A172 (cell line): ENCODE results near the gene ABR. TPM values are rescaled to one million over a fixed set of nuclear protein-coding genes. Genes with fewer than 3 reads are reported as not detected.
"Not testable (repeated sequence)": the region's sequence is repeated elsewhere in the genome, so short reads cannot be mapped to it uniquely, and the experiment has no call there.

Source experiments
- DNase-seq: peaks from one replicate; pipeline ENCODE4 v3.0.0-alpha.2; 2015; ENCODE audit warnings: low spot score
- total RNA-seq: library from RNA; depleted of rRNA; stranded (reverse); fragments of >200 nt; shearing (Covaris generic); gene quantifications from 2 replicates; pipeline ENCODE4 v1.2.3, GENCODE V29; 2014

The ABR gene
- total RNA-seq, 1 experiment from 2014 or later, result 66.9 TPM

DNA sequence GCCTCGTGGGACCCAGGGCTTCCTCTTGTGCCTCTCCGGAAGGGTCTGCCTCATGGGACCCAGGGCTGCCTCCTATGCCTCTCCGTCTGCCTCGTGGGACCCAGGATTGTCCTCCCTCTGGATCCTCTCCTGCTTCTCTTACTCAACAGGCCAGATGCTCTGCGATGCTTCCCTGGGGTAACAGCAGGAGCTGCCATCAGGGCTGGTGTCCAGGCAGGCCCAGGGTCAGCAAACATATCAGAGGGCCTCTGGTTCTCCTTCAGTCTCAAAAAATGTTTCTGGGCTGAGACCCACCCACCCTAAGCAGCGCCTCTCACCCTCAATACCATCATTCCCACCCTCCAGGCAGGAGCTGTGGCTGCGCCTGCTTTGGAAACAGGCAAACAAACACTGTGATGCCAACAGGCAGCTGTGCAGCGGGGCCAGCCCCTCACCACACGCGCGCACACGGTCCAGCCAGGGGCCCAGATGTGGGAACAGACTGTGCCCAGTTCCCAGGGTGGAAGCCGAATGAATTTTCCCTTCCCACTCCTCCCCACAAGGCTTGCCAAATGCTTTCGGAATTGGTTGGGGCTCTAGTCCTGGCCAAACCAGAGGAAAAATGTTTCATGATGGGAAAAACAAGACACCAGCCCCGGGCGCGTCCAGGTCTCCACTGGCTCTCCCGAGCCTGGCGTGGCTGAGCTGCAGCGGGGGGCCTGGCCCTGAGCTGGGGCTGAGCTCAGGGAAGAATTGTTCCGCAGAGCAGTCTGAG is 171.6 kb downstream of the ABR start:
- no peak for DNase-seq

- DNase-seq, result no peak
Observed at GRCh38 chr17:1007310-1008007, 172.3 kb downstream of the ABR start.

GRCh38 chr17:1006054-1006453 is 173.7 kb downstream of the ABR start:
- DNase-seq, result no peak

- no peak for DNase-seq
Observed at GRCh38 chr17:1005361-1005946, 174.3 kb downstream of the ABR start.

GRCh38 chr17:1004769-1005295 is 174.9 kb downstream of the ABR start:
- DNase-seq, result no peak

DNA sequence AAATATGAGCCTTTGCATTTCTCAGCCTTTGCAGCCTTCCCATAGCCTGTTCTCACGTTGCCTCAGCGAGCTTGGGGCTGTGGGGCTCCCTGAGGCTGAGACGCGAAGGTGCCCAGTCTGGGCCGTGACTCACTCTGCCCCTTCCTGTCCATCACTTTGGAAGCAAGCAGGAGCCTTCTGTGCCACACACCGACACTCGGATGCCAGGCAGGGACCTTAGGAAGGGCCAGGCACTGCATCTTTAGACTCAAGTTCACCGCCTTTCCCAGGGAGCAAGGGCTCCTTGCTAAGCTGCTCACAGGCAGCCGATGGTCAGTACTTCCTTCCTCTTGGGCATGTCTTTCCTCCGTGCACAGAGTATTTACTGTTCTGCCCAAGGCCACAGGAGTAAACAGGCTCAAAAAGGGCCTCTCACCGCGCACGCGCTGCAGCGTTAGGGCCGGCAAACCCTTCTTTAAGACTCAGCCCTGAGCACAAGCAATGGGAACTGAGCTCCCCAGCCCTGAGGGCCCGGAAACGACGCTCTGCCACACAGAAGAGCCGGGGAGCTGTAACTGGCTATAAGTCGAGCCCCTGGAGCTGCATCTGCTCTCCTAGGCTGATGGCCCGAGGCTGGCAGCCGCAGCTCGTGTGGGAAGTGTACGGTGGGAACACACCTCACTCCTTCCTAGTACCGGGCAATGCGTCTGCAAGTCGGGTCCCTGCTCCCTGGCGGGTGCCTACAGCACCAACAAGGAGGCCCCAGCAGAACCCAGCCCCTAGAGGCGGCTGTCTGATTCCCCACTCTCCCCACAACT is 175.6 kb downstream of the ABR start:
- DNase-seq, result no peak

- no peak for DNase-seq
Observed at GRCh38 chr17:1003633-1003971, 176.2 kb downstream of the ABR start.

DNA sequence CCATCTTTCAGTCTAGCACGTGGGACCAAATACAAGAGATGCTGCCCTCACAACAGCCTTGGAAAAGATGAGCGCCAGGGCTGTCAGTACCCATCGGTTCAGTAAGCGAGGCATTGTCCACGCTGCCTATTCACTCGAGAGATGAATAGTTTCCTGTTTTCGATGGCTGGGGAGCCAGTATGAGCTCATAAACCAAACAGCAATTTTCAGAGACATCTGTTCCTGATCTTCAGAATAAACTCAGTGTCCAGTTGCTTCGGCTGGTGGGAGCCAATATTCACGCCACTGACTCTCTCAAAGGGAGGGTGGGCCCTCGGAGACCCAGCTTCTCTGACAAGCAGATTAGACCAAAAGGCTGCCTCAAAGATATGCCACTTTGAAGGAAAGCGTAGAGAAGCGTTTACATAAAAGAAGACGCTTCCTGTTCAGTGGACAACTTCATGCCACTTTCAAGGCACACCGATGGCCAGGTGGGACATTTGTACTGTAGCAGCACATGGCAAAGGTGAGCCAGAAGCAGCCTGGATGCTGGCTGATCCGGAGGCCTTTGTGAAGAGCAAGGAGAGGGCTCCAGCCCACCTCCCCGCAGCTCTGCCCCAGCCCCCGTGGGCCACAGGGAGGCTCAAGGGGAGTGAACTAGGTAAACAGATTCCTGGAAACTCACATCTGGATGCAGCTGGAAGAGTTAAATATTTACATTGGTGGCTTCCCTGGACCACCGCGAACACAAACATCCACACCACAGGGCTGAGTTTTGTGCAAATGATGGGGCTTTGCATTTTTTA is 176.8 kb downstream of the ABR start:
- DNase-seq, result no peak

DNA sequence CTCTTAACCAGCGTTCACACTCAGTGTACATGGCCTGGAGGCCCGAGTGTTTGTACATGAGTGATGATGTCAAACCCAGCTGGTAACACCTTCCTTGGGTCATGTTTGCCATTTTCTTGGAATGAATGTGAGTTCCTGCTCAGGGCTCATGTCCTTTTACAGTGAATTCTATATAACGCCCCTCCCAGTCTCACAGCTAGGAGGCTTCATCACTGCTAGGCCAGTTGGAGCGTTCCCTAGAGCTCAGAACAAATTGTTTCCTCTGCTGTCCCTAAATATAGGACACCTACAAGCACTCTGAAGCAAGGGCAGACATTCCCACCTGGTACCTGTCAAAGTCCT is 177.4 kb downstream of the ABR start:
- DNase-seq, result no peak

DNA sequence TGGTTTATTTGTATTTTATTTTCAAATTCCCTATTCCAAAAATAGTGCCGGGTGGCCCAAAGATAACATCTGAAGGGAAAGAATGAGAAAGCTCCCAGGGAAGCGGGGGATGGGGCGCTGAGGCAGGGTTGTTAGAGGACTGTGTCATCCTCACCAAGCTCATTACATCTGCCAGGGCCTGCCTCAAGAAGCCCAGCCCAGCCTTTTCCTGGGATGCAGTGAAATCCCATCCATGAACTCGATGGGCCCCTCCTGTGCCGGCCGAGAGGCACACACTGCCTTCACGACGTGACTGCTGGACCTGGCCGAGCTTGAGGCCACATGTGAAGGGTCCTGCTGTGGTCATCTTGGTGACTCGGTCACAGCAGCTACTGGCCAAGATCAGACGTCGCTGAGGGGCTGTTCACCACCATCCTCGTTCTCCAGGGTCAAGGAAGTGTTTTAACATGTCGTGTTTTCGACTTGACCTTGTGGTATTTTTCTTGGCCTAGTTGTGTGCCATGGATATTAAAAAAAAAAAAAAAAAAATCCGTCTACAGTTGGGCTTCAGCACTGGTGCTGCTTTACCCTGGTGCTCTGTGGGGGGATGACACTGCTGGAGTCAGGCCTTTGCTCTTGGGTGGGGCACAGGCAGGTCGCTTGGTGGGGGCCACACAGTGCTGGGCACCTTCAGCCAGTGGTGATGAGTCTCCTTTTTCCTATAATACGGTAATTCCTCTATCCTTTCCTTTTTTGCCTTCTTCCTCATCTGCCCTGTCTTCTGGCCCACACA is 178.0 kb downstream of the ABR start:
- DNase-seq, result peak; percentile 53

DNA sequence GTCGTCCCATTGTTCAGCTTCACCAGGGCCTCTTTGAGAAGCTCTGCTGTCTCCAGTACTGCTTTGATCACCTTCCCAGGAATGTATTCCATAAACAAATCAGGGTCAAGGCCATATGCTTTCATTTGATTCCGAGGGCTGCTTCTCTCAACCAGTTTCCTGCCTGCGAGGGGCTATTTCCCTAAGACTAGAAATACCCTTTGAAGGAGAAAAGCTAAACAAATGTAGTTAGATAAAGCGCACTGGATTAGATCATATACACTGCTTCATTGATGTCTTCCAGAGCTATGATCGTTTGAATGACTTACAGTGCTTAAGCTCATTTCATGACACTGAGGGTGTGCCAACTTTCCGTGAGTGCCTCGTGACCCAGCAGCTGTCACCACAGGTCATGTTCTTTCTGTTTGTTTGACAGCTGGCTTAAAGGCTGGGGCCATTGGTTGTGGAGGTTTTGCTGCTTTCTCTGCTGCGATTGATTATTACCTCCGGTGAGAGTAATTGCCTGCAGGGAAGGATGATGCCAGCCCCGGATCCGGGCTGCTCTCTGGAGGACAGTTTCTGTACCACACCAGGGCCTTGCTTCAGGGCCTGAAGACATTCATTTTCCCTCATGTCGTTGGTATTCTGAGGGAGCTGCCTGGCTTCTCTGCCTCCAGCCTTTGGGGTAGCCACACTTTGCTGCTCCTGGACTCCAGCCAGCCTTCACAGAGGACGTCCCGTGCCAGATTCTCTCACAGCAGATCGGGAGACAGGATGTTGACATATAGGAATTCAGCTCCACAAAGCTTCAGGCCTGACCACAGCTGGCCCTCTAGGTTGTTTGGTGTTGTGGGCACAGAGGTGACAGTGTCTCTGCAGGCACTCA is 179.0 kb downstream of the ABR start:
- DNase-seq, result no peak

GRCh38 chr17:998111-998510 is 181.7 kb downstream of the ABR start:
- DNase-seq, result no peak

DNA sequence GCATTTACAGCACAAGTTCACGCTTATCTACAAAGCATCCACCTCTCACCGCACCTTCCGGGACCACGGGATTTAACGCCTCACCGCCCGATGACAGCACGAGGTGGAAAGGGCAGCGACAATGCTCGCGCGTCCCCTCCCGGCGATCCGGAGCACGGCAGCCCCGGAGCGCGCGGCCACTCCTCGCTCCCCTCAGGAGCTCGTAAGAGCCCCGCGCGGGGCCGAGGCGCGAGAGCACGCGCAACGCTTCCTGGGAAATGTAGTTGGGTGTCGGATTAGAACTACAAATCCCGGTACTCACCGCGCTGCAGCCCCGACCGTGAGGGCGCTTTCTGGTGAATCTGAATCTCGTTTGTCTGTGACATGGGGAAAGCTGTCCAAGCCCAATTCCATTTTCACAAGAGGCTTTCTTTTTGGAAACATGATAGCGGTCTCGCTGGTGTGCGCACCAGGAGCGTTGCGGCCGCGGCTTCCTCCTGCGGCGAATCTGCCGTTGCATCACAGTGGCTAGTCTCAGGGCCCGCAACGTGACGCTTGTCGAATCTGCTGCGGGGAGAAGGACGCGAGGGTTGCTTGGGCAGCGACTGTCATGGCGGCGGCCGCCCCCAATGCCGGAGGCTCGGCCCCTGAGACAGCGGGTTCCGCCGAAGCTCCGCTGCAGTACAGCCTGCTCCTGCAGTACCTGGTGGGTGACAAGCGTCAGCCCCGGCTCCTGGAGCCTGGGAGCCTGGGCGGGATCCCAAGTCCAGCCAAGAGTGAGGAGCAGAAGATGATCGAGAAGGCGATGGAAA is 183.0 kb downstream of the ABR start, which contains the start of gene TIMM22:
TSS of gene TIMM22 (plus strand) at position 576 of the 791 bp plus-strand sequence. CDS start at position 590, 14 bp downstream.
- peak; percentile 94 for DNase-seq

- not testable (repeated sequence) for DNase-seq
Observed at GRCh38 chr17:995324-995723, 184.5 kb downstream of the ABR start.

DNA sequence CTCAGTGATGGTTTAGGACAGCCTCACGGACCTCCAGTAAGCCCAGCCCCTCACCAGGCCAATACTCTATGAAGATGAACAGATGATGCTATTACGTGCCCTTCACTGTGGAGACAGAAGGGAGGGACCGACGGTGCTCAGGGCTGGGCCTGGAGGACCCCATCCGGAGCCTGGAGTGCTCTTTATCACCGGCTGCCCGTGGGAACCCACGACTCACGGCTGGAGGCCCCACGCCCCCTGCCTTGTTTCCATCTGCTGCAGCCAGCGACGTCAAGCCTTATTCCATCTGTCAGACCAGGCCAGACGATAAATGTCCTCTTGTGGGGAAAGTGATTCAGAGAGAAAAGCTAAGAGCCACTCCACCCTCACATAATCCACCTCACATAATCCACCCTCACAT is 186.8 kb downstream of the ABR start:
- DNase-seq, result no peak

- DNase-seq, result no peak
Observed at GRCh38 chr17:988561-988960, 191.2 kb downstream of the ABR start.

GRCh38 chr17:987931-988330 is 191.8 kb downstream of the ABR start:
- no peak for DNase-seq

- DNase-seq, result no peak
Observed at GRCh38 chr17:986322-986929, 193.4 kb downstream of the ABR start.
